AG04449 (cell line): ENCODE results near the gene TOPBP1.
"Not testable (repeated sequence)": the region's sequence is repeated elsewhere in the genome, so short reads cannot be mapped to it uniquely, and the experiment has no call there.

ENCODE experiments used
- CTCF ChIA-PET: fragments of 350-600 bp; formaldehyde crosslinking; extraction: SDS; loops from one replicate; lab custom pipeline; 2021; ENCODE audit warnings: antibody characterized with exemption; lab: Yijun Ruan, JAX
- POLR2A ChIA-PET: fragments of 400-600, 350-600 bp; formaldehyde crosslinking; extraction: SDS; loops from one replicate; lab custom pipeline; 2020; ENCODE audit warnings: antibody characterized with exemption, inconsistent platforms; lab: Yijun Ruan, JAX
- DNase-seq: peaks from one replicate; pipeline ENCODE4 v3.0.0-alpha.2; 2010; ENCODE audit warnings: low read depth, low spot score
- H3K4me3 ChIP-seq: 2 replicates; pipeline ENCODE4 v1.5.1; 2011; ENCODE audit warnings: low read depth, mild to moderate bottlenecking, control low read depth, low read length
- CTCF ChIP-seq: IDR thresholded peaks from one replicate; pipeline ENCODE4 v1.5.1; 2011; ENCODE audit warnings: mild to moderate bottlenecking, moderate library complexity, low read length, control low read depth, inconsistent platforms; ENCODE audit not compliant: insufficient read depth; ENCODE audit errors: missing control alignments

TOPBP1 gene

DNA sequence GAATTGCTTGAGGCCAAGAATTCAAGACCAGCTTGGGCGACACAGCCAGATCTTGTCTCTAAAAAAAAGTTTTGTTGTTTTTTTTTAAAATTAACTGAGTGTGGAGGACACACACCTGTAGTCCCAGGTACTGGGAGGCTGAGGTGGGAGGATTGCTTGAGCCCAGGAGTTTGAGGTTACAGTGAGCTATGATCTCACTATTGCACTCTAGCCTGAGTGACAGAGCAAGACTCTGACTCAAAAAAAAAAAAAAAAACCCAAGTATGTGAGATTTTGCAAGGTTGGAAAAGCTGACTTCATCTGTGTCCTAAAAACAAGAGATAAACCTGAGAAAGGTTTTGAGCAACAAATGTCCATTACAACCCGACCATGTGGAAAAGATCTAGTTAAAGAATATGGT, 5.4 kb upstream of the TOPBP1 start:
- POLR2A ChIA-PET, result no interaction called here
- no peak for DNase-seq
- H3K4me3 ChIP-seq, result no peak overlapping the region
- no peak for TF ChIP-seq CTCF
- CTCF ChIA-PET, result no interaction called here

GRCh38 chr3:133665188-133665587, 3.4 kb upstream of the TOPBP1 start:
- CTCF ChIA-PET, H3K4me3 ChIP-seq, POLR2A ChIA-PET, DNase-seq: not testable (repeated sequence)

DNA sequence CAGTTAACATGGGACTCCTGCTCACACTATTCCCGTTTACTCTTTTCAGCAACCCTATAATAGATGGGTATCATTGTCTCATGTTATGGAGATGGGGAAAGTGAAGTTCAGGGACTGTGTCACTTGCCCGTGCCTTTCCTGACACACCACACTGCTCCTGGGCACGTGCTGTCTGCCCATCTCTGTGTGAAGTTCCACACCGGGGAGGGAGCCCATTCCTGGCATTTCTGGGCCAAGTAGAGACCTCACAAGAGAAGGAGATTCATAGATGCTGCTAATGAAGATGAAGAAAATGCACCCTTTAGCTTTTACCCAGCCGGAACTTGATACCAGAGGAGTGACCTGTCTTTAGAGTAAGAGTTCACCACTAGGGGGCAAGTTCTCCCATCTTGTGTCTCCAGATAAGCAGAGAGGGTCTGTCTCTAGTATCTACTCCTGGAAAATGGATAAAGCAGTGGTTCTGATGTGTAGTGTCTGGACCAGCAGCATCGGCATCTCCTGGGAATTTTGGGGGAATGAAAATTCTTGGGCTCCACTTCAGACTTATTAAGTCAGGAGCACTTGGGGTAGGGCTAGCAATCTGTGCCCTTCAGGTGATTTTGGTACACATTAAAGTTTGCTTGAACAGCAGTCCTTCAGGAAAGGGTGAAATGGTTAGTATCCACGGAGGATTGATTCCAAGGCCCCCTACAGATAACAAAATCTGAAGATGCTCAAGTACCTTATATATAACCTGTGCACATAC, 2.0 kb upstream of the TOPBP1 start:
- POLR2A ChIA-PET, result no interaction called here
- CTCF ChIA-PET, result interaction anchor here (1.0 to 1.6 kb wide), 4 partner anchors 10 to 33 kb away, joined by 3 to 8 read pairs (median 4); no protein-coding TSS in a partner anchor
- DNase-seq, result no peak
- H3K4me3 ChIP-seq, result no peak overlapping the region
- peak; percentile 58 for TF ChIP-seq CTCF

GRCh38 chr3:133662278-133662651, 524 bp upstream of the TOPBP1 start:
- H3K4me3 ChIP-seq, result peak overlapping the region; percentile 91
- no peak for TF ChIP-seq CTCF
- ChIA-PET CTCF (interaction anchor here (1.3 to 1.5 kb wide), 2 partner anchors 13 to 35 kb away, joined by 3 read pairs; no protein-coding TSS in a partner anchor), POLR2A (no interaction called here)
- no peak for DNase-seq

- no peak for DNase-seq
- ChIA-PET POLR2A (no interaction called here), CTCF (no interaction called here)
- no peak overlapping the region for H3K4me3 ChIP-seq
- TF ChIP-seq CTCF, result no peak
Measured at GRCh38 chr3:133659806-133660205, 1.9 kb downstream of the TOPBP1 start.

DNA sequence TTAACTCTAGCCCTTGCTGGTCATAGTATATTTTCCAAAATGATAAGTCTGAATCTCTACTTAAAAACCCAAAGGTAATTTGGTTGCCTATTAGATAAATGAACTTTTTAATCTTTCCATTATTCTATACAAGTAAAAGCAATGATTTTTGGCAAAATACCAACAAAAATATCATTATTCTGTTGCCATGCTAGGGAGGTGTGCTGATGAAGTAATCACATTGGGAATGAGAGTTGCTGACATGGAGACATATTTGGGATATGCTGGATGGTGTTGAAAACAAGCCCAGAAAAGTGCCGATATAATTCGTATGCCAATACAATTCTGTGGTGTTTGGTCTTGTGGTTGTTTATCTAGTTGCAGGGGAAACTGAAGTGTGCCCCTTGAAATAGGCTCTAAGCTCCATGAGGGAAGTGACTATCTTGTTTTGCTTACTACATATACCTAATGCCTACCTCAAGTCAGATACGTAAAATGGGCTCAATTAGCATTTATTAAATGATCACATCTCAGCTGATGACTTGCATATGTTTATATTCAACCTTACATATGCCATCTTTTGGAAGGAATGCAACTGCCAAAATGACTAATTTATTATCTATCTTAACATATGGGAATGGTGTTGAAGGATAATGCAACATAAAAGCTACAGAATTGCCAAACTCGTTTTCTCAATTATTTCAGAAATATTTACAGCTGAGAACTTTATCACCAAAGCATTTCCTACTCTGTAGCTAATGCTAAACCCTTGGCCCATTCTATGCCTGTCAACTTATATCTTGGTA, 5.8 kb downstream of the TOPBP1 start:
- DNase-seq, result no peak
- POLR2A ChIA-PET, result no interaction called here
- H3K4me3 ChIP-seq, result no peak overlapping the region
- TF ChIP-seq CTCF, result no peak
- CTCF ChIA-PET, result no interaction called here
